GM18526 (cell line): ENCODE data around the gene EXOC1L.

Experiments
- POLR2A ChIP-seq: IDR thresholded peaks from 3 replicates; pipeline ENCODE4 v1.6.1; 2011; ENCODE audit not compliant: insufficient read length; ENCODE audit errors: extremely low read depth

The EXOC1L gene

GRCh38 chr4:55826986-55827385 lies 7.4 kb downstream of the EXOC1L start:
- TF ChIP-seq POLR2A: no peak

- no peak for TF ChIP-seq POLR2A
Measured at GRCh38 chr4:55827582-55827981, 8.0 kb downstream of the EXOC1L start.

- TF ChIP-seq POLR2A: no peak
Measured at GRCh38 chr4:55830048-55830447, 10.5 kb downstream of the EXOC1L start.

GRCh38 chr4:55830716-55831115 lies 11.1 kb downstream of the EXOC1L start:
- no peak for TF ChIP-seq POLR2A

GRCh38 chr4:55834086-55834795 lies 14.7 kb downstream of the EXOC1L start:
- TF ChIP-seq POLR2A: no peak

- TF ChIP-seq POLR2A: no peak
Measured at GRCh38 chr4:55837903-55838302, 18.3 kb downstream of the EXOC1L start.

- TF ChIP-seq POLR2A: no peak
Measured at GRCh38 chr4:55838356-55838755, 18.8 kb downstream of the EXOC1L start.

GRCh38 chr4:55838952-55839351 lies 19.4 kb downstream of the EXOC1L start:
- TF ChIP-seq POLR2A: no peak

- TF ChIP-seq POLR2A: no peak
Measured at GRCh38 chr4:55840956-55841355, 21.4 kb downstream of the EXOC1L start.

GRCh38 chr4:55849724-55850123 lies 30.1 kb downstream of the EXOC1L start:
- no peak for TF ChIP-seq POLR2A

GRCh38 chr4:55851885-55852284 lies 32.3 kb downstream of the EXOC1L start:
- TF ChIP-seq POLR2A: no peak

- TF ChIP-seq POLR2A: peak; percentile 82
Measured at GRCh38 chr4:55853484-55854046, 34.0 kb downstream of the EXOC1L start, which contains the start of gene EXOC1. Gene EXOC1, plus strand, starts transcription at chr4:55853648. Its CDS starts 4,676 bp downstream, at chr4:55858324.

GRCh38 chr4:55854129-55854528 lies 34.5 kb downstream of the EXOC1L start:
- TF ChIP-seq POLR2A: no peak

GRCh38 chr4:55857586-55857985 lies 38.0 kb downstream of the EXOC1L start:
- no peak for TF ChIP-seq POLR2A

- no peak for TF ChIP-seq POLR2A
Measured at GRCh38 chr4:55859711-55860110, 40.1 kb downstream of the EXOC1L start.

- TF ChIP-seq POLR2A: no peak
Measured at GRCh38 chr4:55864577-55865223, 45.1 kb downstream of the EXOC1L start.
